PC-3 (cell line): ENCODE data around the gene BORCS5. TPM values are rescaled to one million over a fixed set of nuclear protein-coding genes. Genes with fewer than 3 reads are reported as not detected.

Experiments used
- ATAC-seq: fragments of 200-7000 bp; cut with Tn5 transposase; 2 replicates; pipeline ENCODE4 v1.9.1; 2020; ENCODE audit warnings: mild to moderate bottlenecking, moderate library complexity
- BruUV-seq: library from RNA; stranded (reverse); fragments of 400-500 nt; replicated peaks from 2 replicates; lab custom pipeline; 2021; lab: Mats Ljungman, UMichigan
- CTCF ChIA-PET: fragments of 300-600 bp; sonication (Branson Sonifier 250); formaldehyde crosslinking; loops from one replicate; lab custom pipeline; 2022; ENCODE audit warnings: antibody characterized with exemption; lab: Charles Lee
- POLR2A ChIA-PET: fragments of 300-600 bp; sonication (Branson Sonifier 250); formaldehyde crosslinking; loops from one replicate; lab custom pipeline; 2022; ENCODE audit warnings: antibody characterized with exemption; ENCODE audit not compliant: unreplicated experiment; lab: Charles Lee
- DNase-seq: peaks from one replicate; pipeline ENCODE4 v3.0.0-alpha.2; 2015
- H2AFZ ChIP-seq: fragments of 300-600 bp; sonication (generic); 2 replicates; pipeline ENCODE4 v1.6.0; 2016; ENCODE audit warnings: antibody characterized with exemption, low read length
- H3F3A ChIP-seq: fragments of 300-600 bp; sonication (generic); one replicate; pipeline ENCODE4 v1.6.0; 2017; ENCODE audit warnings: antibody characterized with exemption, low read length, control low read depth, mild to moderate bottlenecking; ENCODE audit not compliant: unreplicated experiment
- H3K27ac ChIP-seq: fragments of 300-600 bp; sonication (generic); 2 replicates; pipeline ENCODE4 v1.5.1; 2016; ENCODE audit warnings: mild to moderate bottlenecking, low read length
- H3K27me3 ChIP-seq: fragments of 300-600 bp; sonication (generic); 2 replicates; pipeline ENCODE4 v1.6.1; 2016; ENCODE audit warnings: low read length, mixed read lengths
- H3K36me3 ChIP-seq: fragments of 300-600 bp; sonication (generic); 2 replicates; pipeline ENCODE4 v1.6.1; 2016; ENCODE audit warnings: low read depth, mixed run types, low read length, mixed read lengths
- H3K4me1 ChIP-seq: fragments of 300-600 bp; sonication (generic); 2 replicates; pipeline ENCODE4 v1.5.1; 2016; ENCODE audit warnings: low read length; ENCODE audit not compliant: insufficient read depth
- H3K4me2 ChIP-seq: fragments of 300-600 bp; sonication (generic); 2 replicates; pipeline ENCODE4 v1.6.0; 2016; ENCODE audit warnings: low read length
- H3K4me3 ChIP-seq: fragments of 300-600 bp; sonication (generic); 2 replicates; pipeline ENCODE4 v1.5.1; 2016; ENCODE audit warnings: mild to moderate bottlenecking, low read length, mixed read lengths
- H3K79me2 ChIP-seq: fragments of 300-600 bp; sonication (generic); 2 replicates; pipeline ENCODE4 v1.6.1; 2017; ENCODE audit warnings: low read length, mixed read lengths
- H3K9ac ChIP-seq: fragments of 300-600 bp; sonication (generic); 2 replicates; pipeline ENCODE4 v1.6.0; 2016; ENCODE audit warnings: mild to moderate bottlenecking, low read length
- H3K9me2 ChIP-seq: fragments of 300-600 bp; sonication (generic); replicated peaks from 2 replicates; pipeline ENCODE4 v1.6.1; 2016; ENCODE audit warnings: mixed run types, low read length, mixed read lengths
- H3K9me3 ChIP-seq: fragments of 300-600 bp; sonication (generic); 2 replicates; pipeline ENCODE4 v1.6.1; 2016; ENCODE audit warnings: low read length, mixed read lengths
- H4K20me1 ChIP-seq: fragments of 300-600 bp; sonication (generic); 2 replicates; pipeline ENCODE4 v1.6.1; 2016; ENCODE audit warnings: low read length, mixed read lengths
- EZH2 ChIP-seq: fragments of 300-600 bp; sonication (generic); IDR thresholded peaks from one replicate; pipeline ENCODE4 v1.6.1; 2017; ENCODE audit warnings: antibody characterized with exemption, mild to moderate bottlenecking, low read length; ENCODE audit not compliant: unreplicated experiment
- EZH2phosphoT487 ChIP-seq: fragments of 300-600 bp; sonication (generic); IDR thresholded peaks from 2 replicates; pipeline ENCODE4 v1.6.1; 2018; ENCODE audit warnings: mild to moderate bottlenecking, antibody characterized with exemption, low read length, borderline replicate concordance
- intact Hi-C: fragments of 100-400 bp; cut with micrococcal nuclease; formaldehyde crosslinking; loops from 2 replicates; pipeline ENCODE4 v1.9.0; 2023
- total RNA-seq: library from RNA; depleted of rRNA; stranded (reverse); fragments of >200 nt; gene quantifications from 2 replicates; pipeline ENCODE4 v1.2.3, GENCODE V29; 2014
- TF ChIP-seq, protein P1 (sequence below): fragments of 300-600 bp; sonication (generic); conservative IDR thresholded peaks from 2 replicates; pipeline ENCODE4 v1.5.1; 2017; ENCODE audit warnings: antibody characterized with exemption, low read depth, mild to moderate bottlenecking, low read length

The BORCS5 gene
- total RNA-seq, 1 experiment from 2014 or later = 2.3 TPM

DNA sequence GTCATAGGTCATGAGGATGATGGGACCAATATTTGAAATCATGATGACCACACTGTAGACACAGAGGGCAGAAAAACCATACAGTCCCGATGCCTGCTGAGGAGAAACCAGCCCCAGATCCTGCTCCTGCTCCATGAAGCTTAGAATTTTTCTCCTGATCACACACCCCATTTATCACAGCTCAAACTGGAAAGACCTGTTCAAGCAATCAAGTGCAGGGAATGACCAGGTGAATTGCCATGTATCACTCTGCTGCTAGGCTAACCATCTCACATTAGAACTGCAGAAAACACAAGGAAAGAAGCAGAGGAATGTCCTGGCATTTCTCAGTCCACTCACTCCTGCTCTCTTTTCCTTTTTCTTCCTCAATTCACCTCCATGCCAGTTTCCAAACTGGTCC lies 25.0 kb upstream of the BORCS5 start:
- ChIA-PET CTCF (interaction anchor here (0.7 kb wide), 1 partner anchor 639 kb away, joined by 3 read pairs; no protein-coding TSS in a partner anchor), POLR2A (no interaction called here)
- no peak for TF ChIP-seq EZH2
- TF ChIP-seq, protein P1, sequence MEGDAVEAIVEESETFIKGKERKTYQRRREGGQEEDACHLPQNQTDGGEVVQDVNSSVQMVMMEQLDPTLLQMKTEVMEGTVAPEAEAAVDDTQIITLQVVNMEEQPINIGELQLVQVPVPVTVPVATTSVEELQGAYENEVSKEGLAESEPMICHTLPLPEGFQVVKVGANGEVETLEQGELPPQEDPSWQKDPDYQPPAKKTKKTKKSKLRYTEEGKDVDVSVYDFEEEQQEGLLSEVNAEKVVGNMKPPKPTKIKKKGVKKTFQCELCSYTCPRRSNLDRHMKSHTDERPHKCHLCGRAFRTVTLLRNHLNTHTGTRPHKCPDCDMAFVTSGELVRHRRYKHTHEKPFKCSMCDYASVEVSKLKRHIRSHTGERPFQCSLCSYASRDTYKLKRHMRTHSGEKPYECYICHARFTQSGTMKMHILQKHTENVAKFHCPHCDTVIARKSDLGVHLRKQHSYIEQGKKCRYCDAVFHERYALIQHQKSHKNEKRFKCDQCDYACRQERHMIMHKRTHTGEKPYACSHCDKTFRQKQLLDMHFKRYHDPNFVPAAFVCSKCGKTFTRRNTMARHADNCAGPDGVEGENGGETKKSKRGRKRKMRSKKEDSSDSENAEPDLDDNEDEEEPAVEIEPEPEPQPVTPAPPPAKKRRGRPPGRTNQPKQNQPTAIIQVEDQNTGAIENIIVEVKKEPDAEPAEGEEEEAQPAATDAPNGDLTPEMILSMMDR = no peak
- TF ChIP-seq EZH2phosphoT487 = no peak

DNA sequence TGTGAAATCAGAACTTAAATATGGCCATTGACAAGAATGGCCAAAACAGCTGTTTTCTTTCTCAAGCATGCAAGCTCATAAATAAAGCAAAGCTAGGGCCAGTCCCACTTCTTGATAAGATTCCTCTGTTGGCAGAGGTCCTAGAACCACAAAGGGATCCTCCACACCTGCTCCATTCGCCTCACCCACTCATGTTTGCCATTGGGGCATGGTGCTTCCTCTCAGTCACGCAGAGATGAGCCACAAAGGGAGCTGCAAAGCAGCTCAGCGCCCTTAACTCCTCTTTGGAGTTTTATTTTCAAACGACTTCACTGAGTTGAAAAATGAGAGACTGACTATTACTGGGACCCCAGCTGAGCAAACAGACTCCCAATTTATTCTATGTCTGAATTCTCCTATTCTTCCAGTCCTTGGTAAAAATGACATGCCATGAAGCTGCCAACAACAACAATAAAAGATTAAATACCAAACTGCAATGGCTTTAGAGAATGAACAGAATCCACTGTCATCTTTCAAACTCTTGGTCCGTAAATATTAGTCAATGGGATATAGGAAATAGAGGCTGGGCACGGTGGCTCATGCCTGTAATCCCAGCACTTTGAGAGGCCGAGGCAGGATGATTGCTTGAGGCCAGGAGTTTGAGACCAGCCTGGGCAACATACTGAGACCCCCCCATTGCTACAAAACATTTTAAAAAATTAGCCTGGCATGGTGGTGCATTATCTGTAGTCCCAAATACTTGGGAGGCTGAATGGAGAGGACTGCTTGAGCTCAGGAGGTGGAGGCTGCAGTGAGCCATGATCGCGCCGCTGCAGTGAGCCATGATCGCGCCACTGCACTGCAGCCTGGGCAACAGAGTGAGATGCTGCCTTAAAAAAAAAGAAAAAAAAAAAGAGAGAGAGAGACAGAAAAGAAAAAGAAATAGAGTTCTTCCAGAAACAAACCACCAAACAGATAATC lies 23.2 kb upstream of the BORCS5 start:
- Histone ChIP-seq H3F3A (no peaks in the 10 kb centered on the region), H3K9ac (peak overlapping the region; percentile 55), H2AFZ (no peak overlapping the region), H3K9me2 (no peaks in the 10 kb centered on the region), H3K4me2 (peak overlapping the region; percentile 34), H3K4me3 (no peak overlapping the region), H3K4me1 (peaks cover 47% of the 10 kb centered on the region), H3K36me3 (no peaks in the 10 kb centered on the region), H3K9me3 (no peaks in the 10 kb centered on the region), H3K27ac (peak overlapping the region; percentile 85), H3K27me3 (no peaks in the 10 kb centered on the region), H4K20me1 (no peaks in the 10 kb centered on the region), H3K79me2 (no peaks in the 10 kb centered on the region)
- DNase-seq (peak; percentile 85), ATAC-seq (peak; percentile 90)
- no TSS peak for BruUV-seq
- ChIA-PET CTCF (interaction anchor here (0.5 to 1.5 kb wide), 5 partner anchors 16 to 458 kb away, joined by 3 to 7 read pairs (median 4); partner anchors contain the start of genes BORCS5 and MANSC1), POLR2A (interaction anchor here (0.5 to 1.2 kb wide), 5 partner anchors 16 to 316 kb away, joined by 3 to 10 read pairs (median 6); no protein-coding TSS in a partner anchor)
- TF ChIP-seq, protein P1 = no peak
- intact Hi-C loops = loop anchor here (2.0 to 5.0 kb wide), 4 partner anchors 15 to 251 kb away; partner anchors contain the start of gene LRP6

More for the DNA sequence above, 25.0 kb upstream of the BORCS5 start:
- no peaks in the 10 kb centered on the region for H3F3A ChIP-seq
- H3K79me2 ChIP-seq = no peaks in the 10 kb centered on the region
- H3K27me3 ChIP-seq = no peaks in the 10 kb centered on the region
- H2AFZ ChIP-seq = no peak overlapping the region
- ATAC-seq (0 out of 2 replicates have a peak, but pooled peaks have one; percentile 11), DNase-seq (peak; percentile 67)
- H3K36me3 ChIP-seq = no peaks in the 10 kb centered on the region
- no peaks in the 10 kb centered on the region for H4K20me1 ChIP-seq
- peaks cover 34% of the 10 kb centered on the region for H3K4me1 ChIP-seq
- BruUV-seq = no TSS peak
- intact Hi-C loops = loop anchor here (2.0 to 5.0 kb wide), 4 partner anchors 17 to 249 kb away; partner anchors contain the start of gene LRP6
- peak overlapping the region; percentile 85 for H3K27ac ChIP-seq
- H3K4me3 ChIP-seq = no peak overlapping the region
- H3K9ac ChIP-seq = no peak overlapping the region; the same call in 1 of the 2 replicates
- H3K9me3 ChIP-seq = no peaks in the 10 kb centered on the region
- H3K9me2 ChIP-seq = no peaks in the 10 kb centered on the region
- H3K4me2 ChIP-seq = peak overlapping the region; percentile 68
